WTC11 (cell line): ENCODE data around the gene MTMR6. TPM values are rescaled to one million over a fixed set of nuclear protein-coding genes. Genes with fewer than 3 reads are reported as not detected.

Experiments used
- ATAC-seq: fragments of 200-7000 bp; cut with Tn5 transposase; 2 replicates; pipeline ENCODE4 v1.10.0; 2021; ENCODE audit warnings: mild to moderate bottlenecking, moderate library complexity
- CTCF ChIA-PET: fragments of 300-600 bp; sonication (Branson Sonifier 250); formaldehyde crosslinking; loops from one replicate; lab custom pipeline; 2021; ENCODE audit warnings: antibody characterized with exemption; lab: Charles Lee
- POLR2A ChIA-PET: fragments of 350-600 bp; sonication (Branson Sonifier 250); formaldehyde crosslinking; loops from one replicate; lab custom pipeline; 2021; ENCODE audit warnings: antibody characterized with exemption; lab: Charles Lee
- DNase-seq: peaks from one replicate; pipeline ENCODE4 v3.0.0; 2021; ENCODE audit warnings: low spot score
- H3K27ac Mint-ChIP-seq: 2 replicates; pipeline ENCODE4 v1.8.0; 2021; ENCODE audit warnings: mixed read lengths
- H3K27me3 Mint-ChIP-seq: 2 replicates; pipeline ENCODE4 v1.8.0; 2021; ENCODE audit warnings: low read depth, mild to moderate bottlenecking, moderate library complexity, mixed read lengths
- H3K36me3 Mint-ChIP-seq: 2 replicates; pipeline ENCODE4 v1.8.0; 2021; ENCODE audit warnings: mixed read lengths
- H3K4me1 Mint-ChIP-seq: 2 replicates; pipeline ENCODE4 v1.8.0; 2022; ENCODE audit warnings: mixed read lengths
- H3K4me3 Mint-ChIP-seq: 2 replicates; pipeline ENCODE4 v1.8.0; 2021; ENCODE audit warnings: mild to moderate bottlenecking, moderate library complexity, mixed read lengths
- H3K9me3 Mint-ChIP-seq: 2 replicates; pipeline ENCODE4 v1.8.0; 2021; ENCODE audit warnings: mixed read lengths
- ATF1 ChIP-seq: sonication (generic); formaldehyde crosslinking; IDR thresholded peaks from 2 replicates; pipeline ENCODE4 v1.8.1; 2023; ENCODE audit warnings: mild to moderate bottlenecking, moderate library complexity, missing genetic modification reagents
- ATF2 ChIP-seq: sonication (generic); formaldehyde crosslinking; IDR thresholded peaks from 2 replicates; pipeline ENCODE4 v1.8.1; 2022; ENCODE audit warnings: low read depth, missing genetic modification reagents, borderline replicate concordance
- CDX4 ChIP-seq: fragments of 250-450 bp; sonication (Bioruptor Pico); IDR thresholded peaks from 2 replicates; pipeline ENCODE4 v1.9.0; 2021; ENCODE audit warnings: moderate library complexity, mild to moderate bottlenecking, inconsistent platforms, borderline replicate concordance
- EMX1 ChIP-seq: fragments of 250-450 bp; sonication (Bioruptor Pico); IDR thresholded peaks from 2 replicates; pipeline ENCODE4 v1.8.0; 2021; ENCODE audit warnings: mild to moderate bottlenecking
- FOXP1 ChIP-seq: sonication (generic); formaldehyde crosslinking; IDR thresholded peaks from 2 replicates; pipeline ENCODE4 v1.8.0; 2022; ENCODE audit warnings: missing genetic modification reagents, mild to moderate bottlenecking, moderate library complexity, borderline replicate concordance
- HMGA2 ChIP-seq: fragments of 250-450 bp; sonication (Bioruptor Pico); IDR thresholded peaks from 2 replicates; pipeline ENCODE4 v1.4.0; 2021; ENCODE audit warnings: mild to moderate bottlenecking, moderate library complexity
- JAZF1 ChIP-seq: fragments of 250-450 bp; sonication (Bioruptor Pico); IDR thresholded peaks from 2 replicates; pipeline ENCODE4 v1.9.0; 2021; ENCODE audit warnings: moderate library complexity, mild to moderate bottlenecking, inconsistent platforms
- NFATC4 ChIP-seq: fragments of 250-450 bp; sonication (Bioruptor Pico); IDR thresholded peaks from 2 replicates; pipeline ENCODE4 v1.9.0; 2021; ENCODE audit warnings: mild to moderate bottlenecking
- NFE2L1 ChIP-seq: sonication (generic); formaldehyde crosslinking; IDR thresholded peaks from 2 replicates; pipeline ENCODE4 v1.8.1; 2023; ENCODE audit warnings: missing genetic modification reagents
- NR1H2 ChIP-seq: sonication (generic); formaldehyde crosslinking; IDR thresholded peaks from 2 replicates; pipeline ENCODE4 v1.9.0; 2021; ENCODE audit warnings: mild to moderate bottlenecking, moderate library complexity, missing genetic modification reagents
- NR2C2 ChIP-seq: sonication (generic); formaldehyde crosslinking; IDR thresholded peaks from 2 replicates; pipeline ENCODE4 v1.8.0; 2022; ENCODE audit warnings: mild to moderate bottlenecking, missing genetic modification reagents
- RELA ChIP-seq: sonication (generic); formaldehyde crosslinking; IDR thresholded peaks from 2 replicates; pipeline ENCODE4 v1.8.1; 2022; ENCODE audit warnings: missing genetic modification reagents, mild to moderate bottlenecking, borderline replicate concordance
- SMAD3 ChIP-seq: sonication (generic); formaldehyde crosslinking; IDR thresholded peaks from 2 replicates; pipeline ENCODE4 v1.8.0; 2022; ENCODE audit warnings: missing genetic modification reagents, mild to moderate bottlenecking, borderline replicate concordance
- SP1 ChIP-seq: sonication (generic); formaldehyde crosslinking; conservative IDR thresholded peaks from 2 replicates; pipeline ENCODE4 v1.8.1; 2022; ENCODE audit warnings: missing genetic modification reagents
- TEAD4 ChIP-seq: sonication (generic); formaldehyde crosslinking; IDR thresholded peaks from 2 replicates; pipeline ENCODE4 v1.8.0; 2022; ENCODE audit warnings: mild to moderate bottlenecking, missing genetic modification reagents
- USF1 ChIP-seq: sonication (generic); formaldehyde crosslinking; IDR thresholded peaks from 2 replicates; pipeline ENCODE4 v1.8.0; 2022; ENCODE audit warnings: mild to moderate bottlenecking, missing genetic modification reagents
- ZBTB43 ChIP-seq: sonication (generic); formaldehyde crosslinking; IDR thresholded peaks from 2 replicates; pipeline ENCODE4 v1.8.1; 2023; ENCODE audit warnings: mild to moderate bottlenecking, missing genetic modification reagents
- ZNF138 ChIP-seq: sonication (generic); formaldehyde crosslinking; conservative IDR thresholded peaks from 2 replicates; pipeline ENCODE4 v1.8.1; 2022; ENCODE audit warnings: mild to moderate bottlenecking, moderate library complexity, missing genetic modification reagents
- ZNF281 ChIP-seq: sonication (generic); formaldehyde crosslinking; IDR thresholded peaks from 2 replicates; pipeline ENCODE4 v1.8.0; 2023; ENCODE audit warnings: mild to moderate bottlenecking, missing genetic modification reagents
- ZNF317 ChIP-seq: sonication (generic); formaldehyde crosslinking; IDR thresholded peaks from 2 replicates; pipeline ENCODE4 v1.8.1; 2023; ENCODE audit warnings: low read depth, mild to moderate bottlenecking, moderate library complexity, missing genetic modification reagents, borderline replicate concordance
- ZNF396 ChIP-seq: fragments of 250-450 bp; sonication (Bioruptor Pico); IDR thresholded peaks from 2 replicates; pipeline ENCODE4 v1.8.0; 2021; ENCODE audit warnings: mild to moderate bottlenecking, moderate library complexity, borderline replicate concordance
- ZNF416 ChIP-seq: fragments of 250-450 bp; sonication (Bioruptor Pico); IDR thresholded peaks from 2 replicates; pipeline ENCODE4 v1.9.0; 2021; ENCODE audit warnings: mild to moderate bottlenecking, inconsistent platforms
- ZNF423 ChIP-seq: fragments of 250-450 bp; sonication (Bioruptor Pico); IDR thresholded peaks from 2 replicates; pipeline ENCODE4 v2.1.2; 2022; ENCODE audit warnings: mild to moderate bottlenecking, moderate library complexity
- ZNF512 ChIP-seq: sonication (generic); formaldehyde crosslinking; IDR thresholded peaks from 2 replicates; pipeline ENCODE4 v1.8.1; 2022; ENCODE audit warnings: missing genetic modification reagents, borderline replicate concordance
- total RNA-seq: library from RNA; stranded (reverse); gene quantifications from 3 replicates; pipeline ENCODE4 v1.2.3, GENCODE V29; 2021

Gene MTMR6
- total RNA-seq, 1 experiment from 2014 or later: 8.6 TPM

- CTCF ChIA-PET: interaction anchor here (0.6 to 1.0 kb wide), 3 partner anchors 11 to 219 kb away, joined by 3 read pairs; no protein-coding TSS in a partner anchor
- peak; percentile 31; the same call in 1 of the 2 replicates for ATAC-seq
- POLR2A ChIA-PET: interaction anchor here (0.6 kb wide), 1 partner anchor 113 kb away, joined by 5 read pairs; no protein-coding TSS in a partner anchor
Measured at GRCh38 chr13:25213715-25214114, 73.6 kb downstream of the MTMR6 start.

GRCh38 chr13:25210842-25211569 lies 76.3 kb downstream of the MTMR6 start:
- H3K9me3 Mint-ChIP-seq: peaks cover 5% of the 10 kb centered on the region; the same call in 1 of the 2 replicates
- no peaks in the 10 kb centered on the region for H3K36me3 Mint-ChIP-seq
- no peaks in the 10 kb centered on the region for H3K27me3 Mint-ChIP-seq
- peaks cover 6% of the 10 kb centered on the region; the same call in 1 of the 2 replicates for H3K4me1 Mint-ChIP-seq
- DNase-seq (no peak), ATAC-seq (no peak)
- POLR2A ChIA-PET: no interaction called here
- no peak overlapping the region for H3K4me3 Mint-ChIP-seq
- H3K27ac Mint-ChIP-seq: no peak overlapping the region
- TF ChIP-seq NFE2L1 (no peak), USF1 (no peak), TEAD4 (CRISPR knock-in tag) (no peak), ZBTB43 (no peak), ZNF416 (no peak), SMAD3 (CRISPR knock-in tag) (no peak), ZNF512 (CRISPR knock-in tag) (no peak), HMGA2 (no peak), NFATC4 (CRISPR knock-in tag) (no peak), SP1 (CRISPR knock-in tag) (no peak), EMX1 (CRISPR knock-in tag) (no peak), NR1H2 (CRISPR knock-in tag) (no peak), CDX4 (CRISPR knock-in tag) (no peak), ZNF423 (CRISPR knock-in tag) (no peak), ZNF138 (CRISPR knock-in tag) (no peak), NR2C2 (CRISPR knock-in tag) (no peak)
- TF ChIP-seq, all 79 proteins: peak for 0
- CTCF ChIA-PET: no interaction called here

More at GRCh38 chr13:25213715-25214114, 73.6 kb downstream of the MTMR6 start:
- H3K27me3 Mint-ChIP-seq: no peaks in the 10 kb centered on the region
- no peaks in the 10 kb centered on the region for H3K36me3 Mint-ChIP-seq
- no peak for TF ChIP-seq NFATC4 (CRISPR knock-in tag)
- DNase-seq: no peak
- no peak overlapping the region for H3K4me3 Mint-ChIP-seq
- H3K27ac Mint-ChIP-seq: no peak overlapping the region
- peaks cover 18% of the 10 kb centered on the region for H3K4me1 Mint-ChIP-seq
- H3K9me3 Mint-ChIP-seq: no peaks in the 10 kb centered on the region; the same call in 1 of the 2 replicates

- H3K9me3 Mint-ChIP-seq: peaks cover 7% of the 10 kb centered on the region; the same call in 1 of the 2 replicates
- CTCF ChIA-PET: no interaction called here
- no peak overlapping the region for H3K4me3 Mint-ChIP-seq
- peaks cover 2% of the 10 kb centered on the region; the same call in 1 of the 2 replicates for H3K27me3 Mint-ChIP-seq
- no peak for ATAC-seq
- H3K27ac Mint-ChIP-seq: no peak overlapping the region
- H3K36me3 Mint-ChIP-seq: no peaks in the 10 kb centered on the region
- no peak for DNase-seq
- POLR2A ChIA-PET: no interaction called here
- peaks cover 14% of the 10 kb centered on the region for H3K4me1 Mint-ChIP-seq
- no peak for TF ChIP-seq JAZF1
- no peak for TF ChIP-seq ZNF317 (CRISPR knock-in tag)
- TF ChIP-seq ZNF396 (CRISPR knock-in tag): no peak
- no peak for TF ChIP-seq ATF2 (CRISPR knock-in tag)
- no peak for TF ChIP-seq FOXP1
- no peak for TF ChIP-seq ZNF281
- TF ChIP-seq RELA (CRISPR knock-in tag): no peak
- no peak for TF ChIP-seq ATF1 (CRISPR knock-in tag)
Measured at GRCh38 chr13:25207291-25207810, 79.9 kb downstream of the MTMR6 start.
